AG20443 (cell line): ENCODE data around the gene TRIM25.
"Not testable (repeated sequence)": the region's sequence is repeated elsewhere in the genome, so short reads cannot be mapped to it uniquely, and the experiment has no call there.

Experiments used
- DNase-seq: peaks from one replicate; pipeline ENCODE4 v3.0.0; 2012; ENCODE audit warnings: low spot score, mixed read lengths

The TRIM25 gene, protein sequence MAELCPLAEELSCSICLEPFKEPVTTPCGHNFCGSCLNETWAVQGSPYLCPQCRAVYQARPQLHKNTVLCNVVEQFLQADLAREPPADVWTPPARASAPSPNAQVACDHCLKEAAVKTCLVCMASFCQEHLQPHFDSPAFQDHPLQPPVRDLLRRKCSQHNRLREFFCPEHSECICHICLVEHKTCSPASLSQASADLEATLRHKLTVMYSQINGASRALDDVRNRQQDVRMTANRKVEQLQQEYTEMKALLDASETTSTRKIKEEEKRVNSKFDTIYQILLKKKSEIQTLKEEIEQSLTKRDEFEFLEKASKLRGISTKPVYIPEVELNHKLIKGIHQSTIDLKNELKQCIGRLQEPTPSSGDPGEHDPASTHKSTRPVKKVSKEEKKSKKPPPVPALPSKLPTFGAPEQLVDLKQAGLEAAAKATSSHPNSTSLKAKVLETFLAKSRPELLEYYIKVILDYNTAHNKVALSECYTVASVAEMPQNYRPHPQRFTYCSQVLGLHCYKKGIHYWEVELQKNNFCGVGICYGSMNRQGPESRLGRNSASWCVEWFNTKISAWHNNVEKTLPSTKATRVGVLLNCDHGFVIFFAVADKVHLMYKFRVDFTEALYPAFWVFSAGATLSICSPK

DNA sequence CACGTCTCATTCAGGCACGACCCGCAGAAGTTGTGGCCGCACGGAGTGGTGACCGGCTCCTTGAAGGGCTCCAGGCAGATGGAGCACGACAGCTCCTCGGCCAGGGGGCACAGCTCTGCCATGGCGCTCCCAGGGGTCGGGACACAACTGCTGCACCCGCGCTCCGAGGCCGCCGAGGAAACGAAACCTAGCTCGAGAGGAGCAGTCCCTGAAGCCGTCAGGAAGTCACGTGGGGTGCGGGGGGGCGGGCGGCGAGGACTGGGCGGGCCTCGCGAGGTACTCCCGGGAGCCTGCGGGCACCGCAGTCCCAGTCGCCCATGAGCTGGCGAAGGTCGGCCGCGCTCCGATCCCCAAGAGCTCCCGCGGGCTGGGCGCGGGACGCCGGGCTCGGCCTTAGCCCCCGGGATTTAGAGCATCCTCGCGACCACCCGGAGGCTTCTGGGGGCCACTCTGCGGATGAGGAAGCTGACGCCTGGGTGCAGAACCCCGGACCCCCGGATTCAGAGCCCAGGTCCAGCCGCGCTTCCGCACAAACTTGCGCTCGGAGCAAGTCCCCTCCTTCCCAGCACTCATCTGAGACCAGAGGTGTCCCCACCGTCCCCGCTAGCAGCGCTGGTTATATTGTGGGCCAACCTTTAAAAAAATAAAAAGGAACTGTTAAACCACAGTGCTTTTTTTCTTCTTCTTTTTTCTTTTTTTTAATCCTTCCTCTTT lies at the start of gene TRIM25:
TRIM25 (minus strand) TSS at position 183 of the 714 bp plus-strand sequence; CDS start at position 122, 61 bp downstream.
- peak; percentile 98 for DNase-seq

DNA sequence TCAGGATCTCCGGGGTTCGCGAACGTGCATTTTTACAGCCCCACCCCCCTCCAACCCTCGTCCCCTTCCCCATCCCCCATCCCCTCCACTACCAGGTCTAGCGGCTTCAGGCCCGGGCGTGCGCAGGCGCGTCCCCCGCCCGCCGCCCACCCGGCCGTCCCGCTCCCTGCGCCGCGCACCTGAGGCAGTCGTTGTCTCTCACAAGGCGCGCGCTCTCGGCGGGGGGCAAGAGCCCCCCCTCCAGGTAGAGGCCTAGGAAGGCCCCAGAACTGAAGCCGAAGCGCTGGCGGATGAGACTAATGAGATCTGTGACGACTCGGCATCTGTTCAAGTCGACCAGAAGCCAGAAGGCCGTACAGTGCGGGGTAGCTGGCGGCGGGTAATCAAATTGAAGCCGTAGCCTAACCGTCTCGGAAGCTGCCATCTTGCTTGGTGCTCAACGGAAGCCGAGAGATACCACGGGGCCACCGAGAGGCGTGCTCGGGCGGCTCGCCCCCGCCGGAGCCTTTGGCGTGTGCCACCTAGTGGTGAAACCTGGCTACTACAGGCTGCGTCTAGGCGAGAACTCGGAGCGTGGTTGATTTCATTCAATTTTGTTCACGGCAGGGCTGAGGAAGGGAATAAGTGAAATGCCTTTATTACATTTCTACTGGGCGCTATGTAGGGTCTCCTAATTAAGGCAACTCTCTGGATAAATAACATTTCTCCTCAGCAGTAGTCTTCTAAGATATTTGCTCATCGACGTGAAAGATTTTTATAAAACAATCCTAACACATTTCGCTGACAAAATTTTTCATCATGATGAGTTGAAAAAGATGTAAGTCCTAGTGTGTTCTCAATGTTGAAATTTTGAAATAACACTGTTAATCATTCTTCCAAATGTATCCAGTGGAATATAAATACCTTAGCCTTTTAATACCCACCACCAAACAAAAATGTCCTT lies 47.0 kb upstream of the TRIM25 start, which contains the start of gene COIL:
COIL (minus strand) TSS at position 455 of the 943 bp plus-strand sequence; CDS start at position 424, 31 bp downstream.
- peak; percentile 96 for DNase-seq

DNA sequence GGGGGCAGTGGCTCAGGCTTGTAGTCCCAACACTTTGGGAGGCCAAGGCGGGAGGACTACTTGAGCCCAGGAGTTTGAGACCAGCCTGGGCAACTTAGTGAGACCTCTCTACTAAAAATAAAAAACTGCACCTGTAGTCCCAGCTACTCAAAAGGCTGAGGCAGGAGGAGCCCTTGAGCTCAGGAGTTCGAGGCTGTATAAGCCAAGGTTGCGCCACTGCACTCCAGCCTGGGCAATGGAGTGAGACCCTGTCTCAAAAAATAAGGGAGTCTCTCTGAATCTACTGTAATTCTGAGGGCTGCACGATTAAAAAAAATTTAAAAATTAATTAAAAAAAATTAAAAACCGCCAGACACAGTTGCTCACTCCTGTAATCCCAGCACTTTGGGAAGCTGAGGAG lies 43.1 kb upstream of the TRIM25 start:
- DNase-seq = no peak

DNA sequence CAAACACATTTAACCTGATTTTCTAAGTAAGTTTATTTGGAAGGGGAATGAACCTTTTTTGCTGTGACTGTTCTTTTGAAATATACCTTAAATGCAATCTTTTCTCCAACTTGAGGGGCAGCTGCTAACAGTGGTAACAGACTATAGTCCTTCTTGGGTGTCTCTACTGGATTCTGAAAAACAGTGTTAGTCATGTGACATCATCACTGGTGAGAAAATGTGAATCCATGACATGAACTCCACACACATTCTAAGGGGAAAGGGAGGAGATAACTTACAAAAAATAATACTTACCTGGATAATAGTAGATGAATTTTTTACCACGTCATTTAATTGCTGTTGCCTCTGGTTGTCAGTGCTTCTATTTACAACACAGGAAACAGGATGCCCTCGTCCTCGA lies 35.7 kb upstream of the TRIM25 start:
- DNase-seq = no peak

DNA sequence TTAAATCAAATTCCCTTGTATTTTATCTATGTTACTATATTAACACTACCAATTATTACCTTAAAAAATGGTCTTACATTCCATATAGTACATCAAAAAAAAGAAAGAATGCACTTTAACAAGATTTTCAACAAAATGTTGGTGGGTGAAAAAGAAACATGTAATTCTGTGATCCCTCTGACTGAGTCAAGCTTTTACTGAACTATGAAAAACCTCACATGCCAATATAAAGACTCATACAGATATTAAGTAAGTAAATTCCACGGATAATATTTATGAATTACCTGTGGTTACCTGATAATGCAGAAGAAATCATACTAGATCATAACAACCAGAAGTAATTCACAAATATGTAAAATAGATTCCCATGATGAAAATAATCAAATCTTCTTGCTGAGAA lies 34.6 kb upstream of the TRIM25 start:
- DNase-seq = no peak

DNA sequence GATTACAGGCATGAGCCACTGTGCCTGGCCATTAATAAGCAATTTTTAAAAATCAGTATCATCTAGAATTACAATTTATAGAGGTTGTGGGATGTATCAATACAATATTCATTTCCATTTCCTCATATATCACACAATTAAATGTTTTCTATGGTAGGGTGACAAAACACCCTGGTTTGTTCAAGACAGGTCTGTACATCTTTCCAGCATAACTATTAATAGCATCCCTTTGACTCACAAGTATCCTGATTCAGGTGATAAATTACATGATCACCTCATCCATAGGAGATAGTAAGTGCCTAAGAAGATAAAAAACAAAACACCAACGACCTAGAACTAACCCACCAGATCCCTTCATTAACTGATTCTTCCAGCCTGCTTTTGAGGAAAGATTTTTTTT lies 33.9 kb upstream of the TRIM25 start:
- no peak for DNase-seq

DNA sequence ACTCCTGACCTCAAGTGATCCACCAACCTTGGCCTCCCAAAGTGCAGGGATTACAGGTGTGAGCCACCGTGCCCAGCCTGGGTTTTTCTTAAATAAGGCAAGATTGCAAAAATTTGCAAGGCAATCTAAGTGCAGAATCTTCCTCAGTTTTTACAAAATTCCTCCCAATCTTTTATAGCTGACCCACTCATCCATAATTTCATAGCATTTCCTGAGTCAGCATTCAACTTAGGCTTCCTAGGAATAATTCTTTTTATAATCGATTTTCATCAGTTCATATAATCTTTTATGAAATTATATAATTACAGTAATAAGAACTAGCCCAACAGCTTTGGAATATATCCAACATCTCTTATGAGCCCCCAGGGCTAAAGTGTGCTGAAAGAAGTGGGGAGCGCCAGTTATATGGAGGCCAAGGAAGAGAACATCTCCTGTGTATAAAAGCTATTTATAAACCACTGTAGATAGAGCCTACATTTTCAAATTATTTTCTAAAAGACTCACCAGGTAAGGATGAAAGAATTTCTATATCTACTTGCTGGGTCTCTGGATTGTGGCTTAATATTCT lies 32.2 kb upstream of the TRIM25 start:
- DNase-seq = no peak

DNA sequence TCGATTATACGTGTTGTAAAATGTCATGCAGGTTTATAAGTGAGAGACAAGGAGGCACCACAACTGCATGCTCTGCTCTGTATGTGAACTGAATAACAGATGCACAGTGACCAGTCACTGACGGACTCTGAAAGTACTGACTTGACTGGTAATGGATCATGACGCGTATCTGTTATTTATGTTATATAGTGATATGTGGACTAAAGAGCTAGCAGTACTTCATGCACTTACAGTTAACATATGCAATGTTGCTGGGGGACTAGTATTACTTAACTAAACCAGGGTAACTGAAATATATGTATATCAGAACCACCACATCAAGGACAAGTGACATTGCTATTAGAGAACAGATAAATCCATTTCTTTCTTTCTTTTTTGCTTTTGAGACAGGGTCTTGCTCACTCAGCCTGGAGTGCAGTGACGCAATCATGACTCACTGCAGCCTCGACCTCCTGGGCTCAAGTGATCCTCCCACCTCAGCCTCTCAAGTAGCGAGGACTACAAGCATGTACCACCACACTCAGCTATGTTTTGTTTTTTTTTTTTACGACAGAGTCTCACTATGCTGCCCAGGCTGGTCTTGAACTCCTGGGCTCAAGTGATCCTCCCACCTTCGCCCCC lies 29.8 kb upstream of the TRIM25 start:
- DNase-seq = no peak

DNA sequence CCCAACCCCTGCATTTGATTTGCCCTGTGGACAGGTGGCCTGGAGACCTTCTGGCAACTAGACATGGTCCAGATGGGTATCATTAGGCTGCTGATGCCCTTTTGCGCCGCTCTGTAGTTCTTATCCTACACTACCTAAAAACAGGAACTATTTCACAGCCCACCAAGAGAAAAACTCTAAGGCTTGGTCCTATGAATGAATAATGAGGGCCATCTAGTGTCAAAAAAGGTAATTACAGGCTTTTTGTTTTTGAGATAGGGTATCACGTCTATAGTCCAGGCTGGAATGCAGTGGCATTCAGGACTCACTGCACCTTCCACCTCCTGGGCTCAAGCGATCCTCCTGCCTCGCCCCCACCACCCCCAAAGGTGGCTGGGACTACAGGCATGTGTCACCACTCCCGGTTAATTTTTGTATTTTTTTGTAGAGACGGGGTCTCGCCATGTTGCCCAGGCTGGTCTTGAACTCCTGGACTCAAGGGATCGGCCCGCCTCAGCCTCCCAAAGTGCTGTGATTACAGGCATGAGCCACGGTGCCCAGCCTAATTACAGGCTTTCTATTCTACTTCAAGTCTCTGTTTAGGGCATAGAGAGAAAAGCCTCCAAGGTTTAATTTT lies 26.1 kb upstream of the TRIM25 start:
- DNase-seq = peak; percentile 61

DNA sequence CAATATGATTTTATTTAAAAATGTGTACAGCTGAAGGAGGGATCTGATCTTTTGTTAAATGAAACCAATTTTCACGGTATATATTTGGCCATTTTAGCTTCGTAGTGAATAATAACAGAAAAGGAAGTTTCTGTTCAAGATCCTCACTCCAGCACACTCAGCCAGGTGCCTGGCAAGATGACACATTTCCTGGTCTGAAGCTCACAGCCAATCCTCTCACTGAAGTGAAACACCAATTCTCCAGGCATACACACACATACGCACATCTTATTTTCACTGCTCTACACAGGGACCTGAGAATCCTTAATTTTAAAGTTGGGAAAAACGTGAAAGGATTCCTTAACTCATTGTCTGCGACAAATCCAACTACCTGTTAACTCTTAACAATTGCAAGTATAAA lies 24.4 kb upstream of the TRIM25 start:
- DNase-seq = not testable (repeated sequence)

DNA sequence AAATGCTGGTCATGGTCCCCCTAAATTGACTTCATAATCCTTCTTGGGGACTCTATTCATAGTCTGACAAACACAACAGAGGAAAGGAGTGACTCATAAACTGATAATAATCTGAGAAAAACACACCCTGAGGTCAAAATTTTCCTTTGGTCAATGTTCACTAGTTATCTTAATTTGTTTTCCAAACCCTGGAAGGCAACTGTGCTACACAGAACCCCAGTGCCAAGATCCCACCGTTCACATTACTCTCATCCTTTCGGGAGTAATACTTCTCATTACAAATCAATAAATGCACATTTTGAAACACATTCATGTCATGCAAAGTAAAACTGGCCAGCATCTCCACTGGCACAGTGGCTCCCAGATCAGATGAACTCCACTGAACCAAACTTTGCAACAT lies 23.8 kb upstream of the TRIM25 start:
- no peak for DNase-seq

DNA sequence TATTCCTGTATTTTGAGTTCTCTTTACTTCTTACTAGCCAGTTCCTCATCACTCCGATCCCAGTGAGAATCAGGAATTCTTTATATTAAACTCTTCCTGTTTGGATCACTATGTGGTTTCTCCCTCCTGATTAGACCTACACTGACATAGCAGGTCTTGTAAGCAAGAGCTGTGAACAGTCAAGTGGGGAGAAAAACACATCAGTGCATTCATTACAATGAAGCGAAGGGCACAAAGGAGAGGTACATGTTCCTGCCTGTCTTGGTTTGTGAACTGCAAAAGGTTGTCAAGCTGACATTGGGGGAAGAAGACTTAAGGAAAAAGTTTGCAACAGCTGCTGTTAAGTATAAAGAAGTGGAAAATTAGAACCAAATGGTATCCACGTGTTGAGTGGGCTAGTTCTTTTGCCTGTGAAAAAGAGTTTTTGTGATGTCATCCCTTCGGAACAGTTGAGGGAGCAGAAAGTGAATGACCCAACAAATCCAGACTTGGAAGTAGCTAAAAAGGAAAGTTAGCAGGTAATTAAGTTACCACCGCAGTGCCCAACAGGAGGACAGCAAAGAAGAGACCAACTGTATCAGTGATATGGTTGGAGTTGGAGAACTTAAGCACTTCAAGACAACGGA lies 23.0 kb upstream of the TRIM25 start:
- no peak for DNase-seq

DNA sequence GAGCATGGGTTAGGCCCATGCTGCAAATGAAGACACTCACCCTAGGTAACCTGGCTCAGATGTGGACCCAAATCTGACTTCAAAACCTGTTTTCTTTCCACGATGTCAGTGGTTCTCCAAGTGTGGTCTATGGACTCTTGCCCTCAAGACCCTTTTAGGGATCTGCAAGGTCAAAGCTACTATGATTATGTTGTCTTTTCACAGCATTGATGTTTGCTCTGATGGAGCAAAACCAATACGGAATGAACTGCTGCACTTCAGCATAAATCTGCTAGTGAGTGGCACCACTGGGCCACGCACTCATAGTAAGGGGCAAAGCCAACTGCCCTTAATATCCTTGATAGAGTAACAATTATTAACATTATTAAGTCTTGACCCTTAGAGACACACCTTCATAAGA lies 21.6 kb upstream of the TRIM25 start:
- no peak for DNase-seq

DNA sequence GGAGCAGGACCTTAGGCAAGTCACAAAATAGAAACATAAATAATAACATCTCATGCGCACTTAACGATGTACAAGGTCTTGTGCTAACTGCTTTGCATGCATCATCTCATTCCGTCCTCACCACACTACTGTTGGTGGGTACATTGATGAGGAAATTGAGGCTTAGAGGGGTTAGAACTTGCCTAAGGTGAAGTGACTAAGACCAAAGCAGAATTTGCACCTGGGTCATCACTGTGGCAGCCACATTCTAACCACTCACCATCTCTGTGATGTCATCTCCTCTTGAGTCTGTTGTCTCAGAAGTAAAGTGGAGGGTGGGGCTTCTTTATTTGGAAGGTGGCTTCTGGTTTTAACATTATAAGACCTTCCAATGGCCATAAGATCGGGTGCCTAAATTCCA lies 20.4 kb upstream of the TRIM25 start:
- DNase-seq = no peak

DNA sequence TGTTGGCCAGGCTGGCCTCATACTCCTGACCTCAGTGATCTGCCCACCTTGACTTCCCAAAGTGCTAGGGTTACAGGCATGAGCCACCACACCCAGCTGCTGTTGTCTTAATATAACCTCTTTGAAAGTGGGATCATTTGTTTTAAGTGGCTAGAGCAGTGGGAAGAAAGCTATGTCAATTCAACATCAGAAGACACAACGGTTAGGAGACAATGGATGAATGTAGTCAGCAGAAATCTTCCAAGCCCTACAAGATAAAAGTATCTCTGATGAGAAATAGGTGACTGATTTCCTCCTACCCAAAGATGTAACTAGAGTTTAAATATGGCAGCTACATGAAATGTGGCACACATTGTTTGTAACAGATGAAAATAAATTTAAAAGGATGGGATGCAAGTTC lies 20.0 kb upstream of the TRIM25 start:
- no peak for DNase-seq

DNA sequence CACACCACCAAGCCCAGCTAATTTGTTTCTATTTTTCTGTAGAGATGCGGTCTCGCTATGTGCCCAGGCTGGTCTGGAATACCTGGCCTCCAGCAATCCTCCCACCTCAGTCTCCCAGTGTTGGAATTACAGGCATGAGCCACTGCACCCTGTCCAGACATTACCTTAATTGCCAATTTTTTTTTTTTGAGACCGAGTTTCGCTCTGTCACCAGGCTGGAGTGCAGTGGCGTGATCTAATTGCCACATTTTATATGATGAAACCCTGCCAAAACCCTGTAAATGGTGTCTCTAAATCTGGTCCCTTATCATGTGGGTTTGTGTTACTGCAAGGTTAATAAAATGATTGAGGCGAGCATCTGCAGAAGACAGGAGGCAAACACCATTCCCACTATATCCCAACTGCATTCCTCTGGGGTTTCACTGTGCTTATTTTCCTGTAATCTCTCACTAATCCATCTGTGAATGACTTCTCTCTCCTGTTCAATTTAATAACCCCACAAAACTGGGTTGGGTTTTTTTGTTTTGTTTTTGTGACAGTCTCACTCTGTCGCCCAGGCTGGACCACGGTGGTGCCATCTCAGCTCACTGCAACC lies 19.4 kb upstream of the TRIM25 start:
- no peak for DNase-seq

DNA sequence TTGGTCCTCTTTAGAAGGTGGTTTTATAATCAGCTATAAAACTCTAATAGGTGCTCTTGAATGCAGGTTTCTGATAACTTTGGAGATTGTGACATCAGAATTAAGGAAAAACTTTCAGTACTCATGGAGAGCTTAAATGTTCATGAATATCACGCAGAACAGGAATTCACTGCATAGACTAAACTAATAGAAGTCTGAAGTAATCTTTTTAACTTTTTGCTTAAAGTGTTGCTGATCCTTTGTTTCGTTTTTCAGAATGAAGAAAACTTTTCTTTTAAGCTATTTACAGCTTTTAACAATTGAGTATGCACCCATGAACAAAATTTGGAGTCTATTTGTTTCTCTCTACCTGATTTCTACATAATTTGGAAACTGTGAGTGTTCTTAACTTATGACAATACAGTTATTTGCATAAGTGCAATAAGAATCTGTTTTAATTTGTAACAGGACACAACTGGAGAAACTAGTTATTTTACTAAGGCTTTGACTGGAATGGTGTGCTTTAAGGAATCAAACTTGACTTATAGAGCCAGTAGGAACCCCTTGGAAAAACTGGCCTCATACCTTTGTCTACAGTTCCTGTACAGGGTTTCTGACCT lies 17.0 kb upstream of the TRIM25 start:
- no peak for DNase-seq

DNA sequence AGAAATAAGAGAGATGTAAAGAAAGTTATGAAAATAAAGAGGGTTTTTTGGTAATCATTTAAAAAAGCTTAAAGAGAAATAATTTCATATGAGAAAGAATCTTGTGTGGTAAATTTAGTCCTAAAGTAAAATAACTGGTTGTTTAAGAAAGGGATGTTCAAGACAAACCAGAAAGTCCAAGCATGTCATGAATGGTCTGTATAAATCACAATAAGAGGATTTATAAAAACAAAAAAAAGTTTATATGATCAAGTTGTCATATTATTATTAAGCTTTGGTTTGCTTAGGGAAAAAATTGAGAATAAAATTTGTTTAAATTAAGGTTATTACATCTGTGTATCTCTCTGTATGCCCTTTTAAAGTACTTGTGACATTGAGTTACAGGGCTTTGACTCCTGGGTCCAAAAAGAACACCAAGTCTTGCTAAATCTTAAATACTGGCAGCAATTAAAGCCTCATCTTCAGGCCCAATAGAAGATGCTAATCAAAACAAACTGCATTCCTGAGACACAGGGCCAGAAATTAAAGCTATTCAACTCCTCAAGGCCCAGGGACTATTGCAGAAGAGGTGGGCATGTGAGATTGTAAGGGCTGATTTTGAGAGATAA lies 15.6 kb upstream of the TRIM25 start:
- no peak for DNase-seq

DNA sequence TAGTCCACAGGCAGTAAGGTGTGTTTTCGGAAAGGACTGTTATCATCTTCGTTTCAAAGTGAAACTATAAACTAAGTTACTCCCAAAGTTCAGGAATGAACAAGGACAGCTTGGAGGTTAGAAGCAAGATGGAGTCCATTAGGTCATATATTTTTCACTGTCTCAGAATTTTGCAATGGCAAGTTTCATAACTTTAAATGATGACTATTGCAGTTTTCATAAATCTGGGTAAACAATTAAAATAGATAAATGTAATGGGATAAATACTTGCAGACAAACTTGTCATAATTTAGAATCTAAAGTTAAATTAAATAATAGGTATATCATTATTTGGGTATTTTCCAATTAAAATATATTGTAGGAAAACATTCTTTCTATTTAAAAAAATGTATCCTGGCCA lies 14.7 kb upstream of the TRIM25 start:
- no peak for DNase-seq
